Subcutaneous adipose tissue (tissue), 4 donors: ENCODE data around the gene TGFA. TPM values are rescaled to one million over a fixed set of nuclear protein-coding genes. Genes with fewer than 3 reads are reported as not detected.

Experiments used
- CTCF ChIP-seq: fragments of 450-650 bp; IDR thresholded peaks from one replicate; pipeline ENCODE4 v1.5.1; 2016; ENCODE audit warnings: low read depth, mild to moderate bottlenecking, control low read depth, antibody characterized with exemption, moderate library complexity
- total RNA-seq, 4 donors: library from RNA; depleted of rRNA; stranded (reverse); fragments of >200 nt; gene quantifications; one replicate each; pipeline ENCODE4 v1.1.0, GENCODE V29; 2016

TGFA gene
- total RNA-seq, 4 donors from 2014 or later: 1.1 to 3.6 (median 2.0) TPM

GRCh38 chr2:70546376-70546775, 7.2 kb downstream of the TGFA start:
- TF ChIP-seq CTCF: no peak

DNA sequence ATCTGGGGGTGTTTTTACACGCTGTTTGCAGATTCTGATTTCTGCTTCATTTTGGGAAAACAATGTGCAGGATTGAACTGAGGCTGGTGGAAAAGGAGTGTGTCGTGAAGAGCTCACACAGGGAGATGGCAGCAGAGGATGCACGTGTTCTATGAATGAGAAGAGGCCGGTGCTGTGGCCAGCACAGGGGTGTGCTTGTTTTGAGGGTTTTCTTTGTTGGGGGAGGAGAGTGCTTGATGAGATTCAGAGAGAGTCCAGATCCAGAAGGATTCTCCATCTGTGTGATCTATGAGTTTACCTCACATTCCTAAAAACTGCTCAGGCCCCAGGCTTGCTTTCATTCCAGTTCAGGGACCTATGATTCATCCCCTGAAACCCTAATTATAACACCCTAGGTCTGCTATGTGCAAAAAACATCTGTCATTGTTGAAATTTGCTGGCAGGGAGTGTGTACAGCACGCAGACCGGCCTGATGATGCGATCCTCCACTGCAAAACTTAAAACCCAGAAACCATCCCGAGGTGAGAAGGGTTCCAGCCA, 12.1 kb downstream of the TGFA start:
- TF ChIP-seq CTCF: no peak

DNA sequence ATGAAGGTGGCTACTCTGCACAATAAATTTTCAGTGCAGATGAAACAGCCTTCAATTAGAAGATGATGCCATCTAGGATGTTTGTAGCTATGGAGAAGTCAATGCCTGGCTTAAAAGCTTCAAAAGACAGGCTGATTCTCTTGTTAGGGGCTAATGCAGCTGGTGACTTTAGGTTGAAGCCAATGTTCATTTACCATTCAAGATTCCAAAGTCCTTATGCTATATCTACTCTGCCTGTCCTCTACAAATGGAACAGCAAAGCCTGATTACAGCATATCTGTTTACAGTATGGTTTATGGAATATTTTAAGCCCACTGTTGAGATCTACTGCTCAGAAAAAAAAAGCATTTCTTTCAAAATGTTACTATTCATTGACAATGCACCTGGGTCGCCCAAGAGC, 15.8 kb downstream of the TGFA start:
- no peak for TF ChIP-seq CTCF

GRCh38 chr2:70536517-70537055, 17.0 kb downstream of the TGFA start:
- no peak for TF ChIP-seq CTCF

DNA sequence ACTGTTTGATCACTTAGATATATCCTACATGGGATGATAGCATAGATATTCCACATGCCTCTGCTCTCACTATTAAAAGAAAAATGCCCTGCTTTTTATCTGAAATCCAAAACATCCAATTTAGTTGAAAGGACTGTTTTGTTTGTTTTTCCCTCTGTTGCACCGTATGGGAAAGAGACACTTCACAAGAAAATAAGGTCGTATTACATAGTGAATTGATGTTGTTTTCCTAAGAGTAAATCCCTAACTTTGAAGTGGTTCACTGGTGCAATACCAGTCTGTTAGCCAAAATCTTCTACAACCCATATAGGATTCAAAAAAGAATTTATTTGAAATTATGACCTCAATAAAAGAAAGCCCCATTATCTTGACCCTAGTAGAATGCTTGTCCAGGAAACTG, 18.1 kb downstream of the TGFA start:
- TF ChIP-seq CTCF: no peak

DNA sequence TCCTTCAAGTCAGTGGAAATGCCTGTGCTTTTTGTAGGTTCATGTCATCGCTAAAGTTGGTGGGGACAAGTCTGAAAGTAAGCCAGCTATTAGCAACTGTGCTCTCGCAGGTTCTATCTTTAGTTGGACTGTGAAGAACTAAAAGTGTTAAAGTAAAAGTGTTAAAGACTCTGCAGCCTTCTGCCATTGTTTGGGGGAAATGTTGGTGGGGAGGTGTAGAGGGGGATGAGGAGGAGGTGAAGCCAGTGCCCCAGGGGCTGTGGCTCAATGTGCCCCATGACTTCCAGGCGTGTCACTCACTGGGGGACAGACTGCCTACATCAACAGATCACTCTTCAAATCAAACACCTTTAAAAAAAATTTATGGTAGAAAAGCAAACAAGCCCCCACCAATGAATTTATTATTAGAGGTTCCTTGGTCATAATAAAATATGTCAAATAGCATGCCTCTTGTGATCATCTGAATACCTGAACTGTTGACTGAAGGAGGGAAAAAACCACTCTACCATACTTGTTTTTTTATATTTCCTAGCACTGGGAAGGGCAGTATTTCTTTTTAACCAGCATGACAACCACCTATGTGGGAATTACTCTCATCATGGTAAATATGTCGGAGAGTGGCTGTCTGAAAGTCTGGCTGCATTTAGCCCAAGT, 19.3 kb downstream of the TGFA start:
- no peak for TF ChIP-seq CTCF

GRCh38 chr2:70532244-70532935, 21.2 kb downstream of the TGFA start:
- TF ChIP-seq CTCF: no peak
